Right lung (tissue), 5 donors: Measurements from ENCODE around the gene NUAK1. TPM values are rescaled to one million over a fixed set of nuclear protein-coding genes. Genes with fewer than 3 reads are reported as not detected.

Experiments
- DNase-seq, 2 donors: peaks; one replicate each; pipeline ENCODE4 v3.0.0-alpha.2; 2013
- polyA plus RNA-seq, 5 donors: library from polyadenylated mRNA; unstranded; fragments of 120-200 nt; gene quantifications; one replicate each; pipeline versions ENCODE4 v1.2.1 to v1.2.3, GENCODE V29; 2013; ENCODE audit warnings: inconsistent platforms in 1 of 5, low replicate concordance in 1 of 5; ENCODE audit not compliant: insufficient read length in 5 of 5, insufficient read depth in 1 of 5

NUAK1 gene
- polyA plus RNA-seq, 5 donors = 5.6 to 8.9 (median 7.2) TPM

GRCh38 chr12:106113042-106113441 is 25.7 kb downstream of the NUAK1 start:
- DNase-seq = no peak

DNA sequence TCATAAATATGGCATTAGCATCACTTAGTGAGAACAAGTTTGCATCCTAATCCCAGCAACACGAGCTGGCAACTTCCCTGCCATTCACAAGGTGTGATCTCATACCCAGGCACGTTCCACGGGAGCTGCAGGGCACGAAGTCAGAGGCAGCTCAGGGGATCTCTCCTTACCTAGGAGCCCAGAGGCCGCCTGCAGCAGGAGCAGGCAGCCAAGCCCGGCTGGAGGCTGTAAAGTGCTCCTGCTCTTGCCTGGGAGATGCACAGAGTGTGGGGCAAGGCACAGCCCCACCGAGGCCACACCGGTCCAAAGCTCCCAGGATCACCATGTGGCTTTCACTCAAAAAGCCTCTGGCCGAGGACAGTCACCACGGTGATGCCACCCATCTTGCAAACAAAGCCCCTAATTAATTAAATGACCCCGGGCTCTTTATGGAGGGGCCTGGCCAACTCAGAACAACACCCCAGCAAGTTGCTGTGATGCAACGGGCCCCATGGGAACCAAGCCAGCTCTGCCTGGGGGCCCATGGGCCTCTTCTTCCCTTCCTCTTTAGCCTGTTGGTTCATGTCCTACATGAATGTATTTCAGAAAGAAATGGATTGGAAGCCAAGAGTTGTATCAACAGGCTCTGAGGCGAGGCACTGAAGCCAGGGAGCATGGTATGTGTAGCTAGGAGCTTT is 26.5 kb downstream of the NUAK1 start:
- no peak for DNase-seq

- DNase-seq = no peak
Measured at GRCh38 chr12:106110626-106111300, 28.0 kb downstream of the NUAK1 start.

DNA sequence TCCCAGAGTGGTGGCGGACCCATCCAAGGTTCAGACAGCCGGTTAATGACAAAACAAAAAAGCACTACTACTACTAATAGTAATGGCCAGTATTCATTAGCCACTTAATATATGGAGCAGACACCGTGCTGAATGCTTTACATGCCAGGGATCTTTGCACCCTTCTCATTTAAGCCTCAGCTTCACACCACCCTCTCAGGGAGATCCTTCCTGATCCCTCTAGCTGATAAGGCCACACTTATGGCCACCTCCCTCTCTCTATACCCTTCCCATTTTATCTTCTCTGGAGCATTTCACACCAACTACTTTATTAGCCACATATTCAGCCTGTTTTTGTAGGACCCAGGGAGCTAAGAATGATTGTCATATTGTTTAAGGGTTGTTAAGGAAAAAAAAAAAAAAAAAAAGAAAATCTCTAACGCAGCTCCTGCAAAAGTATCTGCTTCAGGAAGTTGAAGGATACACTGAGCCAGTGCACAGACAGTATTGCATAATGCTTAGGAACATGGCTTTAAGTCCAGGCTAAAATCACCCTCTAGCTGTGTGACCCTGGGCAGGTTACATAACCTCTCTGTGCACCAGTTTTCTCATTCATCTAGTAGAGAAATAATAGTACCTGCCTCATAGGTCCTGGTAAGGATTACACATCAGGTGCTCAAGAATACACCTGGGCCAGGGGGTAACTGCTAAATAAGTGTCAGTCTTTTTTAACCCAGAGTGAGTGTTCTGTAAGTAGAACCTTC is 29.4 kb downstream of the NUAK1 start:
- no peak for DNase-seq

DNA sequence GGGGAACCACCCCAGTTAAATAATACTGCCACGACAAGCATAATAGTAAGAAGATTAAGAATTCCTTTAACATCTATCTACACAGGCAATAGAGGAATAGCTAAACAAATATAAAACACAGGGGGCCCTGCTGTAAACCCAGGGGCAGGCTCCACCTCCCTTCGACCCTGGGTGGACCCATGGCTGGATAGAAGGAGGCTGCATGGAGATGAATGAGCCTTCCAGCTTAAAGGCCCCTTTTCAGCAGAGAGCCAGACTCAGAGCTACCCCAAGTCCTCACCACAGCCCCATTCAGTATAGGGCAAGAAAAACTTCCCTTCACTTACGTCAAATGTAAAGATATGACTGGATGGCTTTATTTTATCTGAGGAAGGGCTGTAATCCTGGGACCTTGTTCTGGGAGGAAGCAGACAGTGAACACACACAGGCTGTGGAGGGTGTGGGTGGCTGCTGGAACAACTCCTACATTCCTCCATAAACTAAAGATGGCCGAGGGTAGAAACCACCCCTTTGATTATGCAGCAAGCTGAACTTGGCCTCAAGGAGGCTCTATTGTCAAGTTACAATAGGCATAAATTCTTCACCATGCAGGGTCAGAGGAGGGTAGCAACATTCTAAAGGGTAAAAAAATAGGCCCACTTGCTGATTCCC is 30.4 kb downstream of the NUAK1 start:
- DNase-seq = no peak

DNA sequence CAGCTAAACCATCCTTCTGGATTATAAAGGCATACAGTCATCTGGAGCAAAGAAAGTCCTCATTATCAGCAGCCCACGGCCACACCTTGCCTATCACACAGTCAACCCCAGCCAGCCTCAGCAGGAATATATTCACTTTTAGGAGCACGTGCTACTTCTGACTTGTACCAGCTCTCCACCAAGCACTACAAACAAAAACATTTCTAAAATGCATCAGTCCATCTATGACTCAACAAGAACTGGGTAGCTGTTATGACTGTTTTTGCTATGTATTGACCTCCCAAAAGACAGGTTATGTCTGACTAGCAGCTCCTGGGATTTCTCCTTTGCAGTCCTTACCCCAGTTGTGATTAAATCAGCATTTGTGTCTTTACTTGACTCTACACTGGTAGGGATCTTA is 31.2 kb downstream of the NUAK1 start:
- DNase-seq = no peak

DNA sequence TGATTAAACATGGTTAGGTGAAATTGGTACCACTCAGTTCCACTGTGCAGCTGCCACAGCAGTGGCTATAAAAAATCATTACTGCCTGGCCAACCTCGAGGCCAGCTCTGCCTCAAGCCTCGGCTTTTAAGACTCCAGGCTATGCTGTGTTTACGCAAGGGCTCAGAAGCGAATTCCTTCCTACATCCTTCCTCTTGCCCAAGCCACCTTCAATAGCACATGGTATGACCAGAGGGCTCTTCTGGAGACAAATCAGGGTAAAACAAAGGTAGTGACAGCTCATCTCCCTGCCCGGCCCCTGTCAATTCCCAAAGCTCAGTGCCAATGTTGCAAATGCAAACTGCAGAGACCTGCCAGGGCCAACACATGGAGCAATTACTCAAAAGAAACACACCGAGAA is 31.9 kb downstream of the NUAK1 start:
- DNase-seq = no peak

GRCh38 chr12:106106061-106106566 is 32.6 kb downstream of the NUAK1 start:
- DNase-seq = no peak

GRCh38 chr12:106101803-106102202 is 37.0 kb downstream of the NUAK1 start:
- DNase-seq = no peak

GRCh38 chr12:106098691-106099200 is 40.0 kb downstream of the NUAK1 start:
- no peak for DNase-seq

GRCh38 chr12:106097011-106097410 is 41.7 kb downstream of the NUAK1 start:
- no peak for DNase-seq

DNA sequence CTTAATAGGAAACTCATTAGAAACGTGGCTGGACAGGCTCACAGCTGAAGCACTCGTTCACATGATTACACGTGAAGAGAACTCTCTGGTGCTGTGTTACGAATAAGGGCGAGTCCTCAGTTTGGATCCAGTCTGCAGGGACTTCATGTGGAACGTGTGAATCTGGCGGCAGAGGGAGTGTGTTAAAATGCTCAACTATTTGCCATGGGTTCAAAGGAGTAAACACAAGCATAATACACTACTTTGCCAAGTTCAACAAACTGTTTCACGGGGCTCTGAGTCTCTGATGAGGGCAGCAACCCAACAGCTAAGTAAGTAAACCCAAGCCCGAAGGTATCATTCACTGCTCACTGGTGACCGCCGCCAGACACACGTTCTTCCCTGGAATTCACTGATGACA is 42.4 kb downstream of the NUAK1 start:
- no peak for DNase-seq

GRCh38 chr12:106094304-106094703 is 44.5 kb downstream of the NUAK1 start:
- DNase-seq = no peak

- no peak for DNase-seq
Measured at GRCh38 chr12:106093246-106093645, 45.5 kb downstream of the NUAK1 start.

DNA sequence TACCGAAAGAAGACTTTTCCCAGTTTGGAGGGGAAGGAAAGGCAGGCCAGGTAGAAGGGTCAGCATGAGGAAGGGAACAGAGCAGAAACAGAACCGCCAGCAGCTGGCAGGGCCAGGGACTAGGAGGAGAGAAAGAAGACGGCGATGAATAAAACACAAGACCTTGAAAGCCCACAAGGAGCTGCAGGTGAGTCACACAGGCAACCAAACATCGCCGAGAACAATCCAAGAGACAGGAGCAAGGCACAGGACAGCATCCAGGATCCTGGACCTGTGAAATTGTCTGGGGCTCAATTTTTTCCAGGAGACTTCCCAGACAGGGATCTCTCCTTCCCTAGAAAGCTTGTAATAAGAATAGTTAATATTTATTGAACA is 47.3 kb downstream of the NUAK1 start:
- DNase-seq = no peak

GRCh38 chr12:106090591-106091445 is 47.9 kb downstream of the NUAK1 start:
- no peak for DNase-seq

DNA sequence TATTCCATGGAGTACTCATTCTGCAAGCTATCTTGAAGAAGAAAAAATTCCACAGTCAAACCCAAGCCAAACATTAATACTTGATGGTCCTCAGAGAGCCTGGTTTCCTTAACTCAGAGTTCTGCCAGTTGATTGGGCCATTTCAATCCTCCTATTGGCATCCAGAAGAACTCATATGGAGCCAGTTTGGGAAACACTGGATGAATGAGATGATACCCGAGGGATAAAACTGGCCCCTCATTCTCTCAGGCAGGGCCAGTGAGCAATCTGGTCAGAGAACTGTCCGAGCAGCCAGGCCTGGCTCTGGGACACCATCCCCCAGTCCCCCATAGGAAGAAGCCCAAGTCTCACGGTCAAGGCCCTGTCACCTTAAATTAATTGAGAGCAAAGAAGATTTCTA is 48.8 kb downstream of the NUAK1 start:
- DNase-seq = no peak

DNA sequence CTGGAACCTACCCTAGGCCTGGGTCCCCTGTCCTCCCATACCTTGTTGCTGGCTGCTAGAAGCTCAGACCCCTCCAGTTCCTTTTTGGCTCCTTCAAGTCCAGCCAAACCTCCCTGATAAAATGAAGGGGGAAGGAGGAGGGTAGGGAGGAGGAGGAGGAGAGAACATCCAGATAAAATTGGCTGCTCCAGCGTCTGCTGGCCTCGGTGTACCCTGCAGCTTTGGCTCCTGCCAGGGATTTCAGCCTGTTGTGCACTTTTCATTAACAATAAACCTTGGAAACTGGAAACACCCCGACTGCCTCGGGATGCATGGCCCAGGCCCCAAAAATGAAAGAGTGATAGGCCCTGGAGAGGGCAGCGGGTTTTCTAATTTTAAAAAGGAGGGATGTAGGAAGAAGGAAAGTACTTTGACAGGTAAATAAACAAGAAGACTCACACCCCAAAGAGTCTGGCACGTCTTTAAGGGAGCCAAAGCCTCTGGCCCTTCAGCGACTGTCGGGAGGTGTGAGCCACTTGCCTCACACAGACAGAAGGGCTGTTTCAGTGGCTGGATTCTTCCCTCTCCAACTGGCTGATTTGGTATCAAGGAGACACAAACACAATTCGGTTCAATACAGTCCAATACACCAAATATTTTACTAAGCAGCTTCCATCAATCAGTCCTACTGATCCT is 49.8 kb downstream of the NUAK1 start:
- no peak for DNase-seq

DNA sequence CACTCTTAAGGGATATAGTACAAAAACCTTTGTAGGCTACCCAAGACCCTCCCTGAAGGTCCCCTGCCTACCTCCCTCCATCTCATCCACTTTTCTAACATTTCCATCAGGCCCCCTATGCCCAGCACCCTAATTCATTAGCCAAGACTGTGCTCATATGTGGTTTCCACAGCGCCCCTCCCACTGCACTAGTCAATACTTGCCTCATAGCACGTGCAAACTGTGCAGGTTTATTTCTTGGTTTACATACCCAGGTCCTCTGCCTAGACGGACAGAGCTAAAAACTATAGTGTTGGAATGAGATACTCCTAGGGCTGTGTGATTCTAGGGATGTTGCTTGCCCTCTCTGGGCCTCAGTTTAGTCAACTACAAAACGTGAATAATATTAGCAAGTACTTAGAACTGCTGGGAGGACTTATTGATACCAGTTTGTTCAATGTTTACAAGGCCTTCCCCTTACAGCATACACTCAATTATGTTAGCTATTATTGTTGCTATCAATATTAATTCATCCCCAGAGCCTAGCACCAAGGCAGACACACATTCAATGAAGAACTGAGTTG is 50.4 kb downstream of the NUAK1 start:
- DNase-seq = no peak

GRCh38 chr12:106086696-106087095 is 52.1 kb downstream of the NUAK1 start:
- no peak for DNase-seq
